Epithelial cell of esophagus (primary cell): ENCODE results near the gene CST7.
A peak's percentile ranks its signal among the peaks of the same experiment; 100 is the strongest.
"Not testable (repeated sequence)": the region's sequence is repeated elsewhere in the genome, so short reads cannot be mapped to it uniquely, and the experiment has no call there.

Experiments used
- DNase-seq: peaks from one replicate; pipeline ENCODE4 v3.0.0; 2010; ENCODE audit warnings: low read depth
- H3K4me3 ChIP-seq: 2 replicates; pipeline ENCODE4 v1.5.1; 2011; ENCODE audit warnings: mild to moderate bottlenecking, low read length, control low read depth
- CTCF ChIP-seq: IDR thresholded peaks from 2 replicates; pipeline ENCODE4 v1.5.1; 2011; ENCODE audit warnings: low read depth, mild to moderate bottlenecking, low read length, control low read depth, inconsistent platforms; ENCODE audit not compliant: insufficient read depth; ENCODE audit errors: missing control alignments

The CST7 gene

GRCh38 chr20:24917056-24917455, 32.0 kb upstream of the CST7 start:
- H3K4me3 ChIP-seq: no peak overlapping the region
- TF ChIP-seq CTCF: no peak
- DNase-seq: no peak

DNA sequence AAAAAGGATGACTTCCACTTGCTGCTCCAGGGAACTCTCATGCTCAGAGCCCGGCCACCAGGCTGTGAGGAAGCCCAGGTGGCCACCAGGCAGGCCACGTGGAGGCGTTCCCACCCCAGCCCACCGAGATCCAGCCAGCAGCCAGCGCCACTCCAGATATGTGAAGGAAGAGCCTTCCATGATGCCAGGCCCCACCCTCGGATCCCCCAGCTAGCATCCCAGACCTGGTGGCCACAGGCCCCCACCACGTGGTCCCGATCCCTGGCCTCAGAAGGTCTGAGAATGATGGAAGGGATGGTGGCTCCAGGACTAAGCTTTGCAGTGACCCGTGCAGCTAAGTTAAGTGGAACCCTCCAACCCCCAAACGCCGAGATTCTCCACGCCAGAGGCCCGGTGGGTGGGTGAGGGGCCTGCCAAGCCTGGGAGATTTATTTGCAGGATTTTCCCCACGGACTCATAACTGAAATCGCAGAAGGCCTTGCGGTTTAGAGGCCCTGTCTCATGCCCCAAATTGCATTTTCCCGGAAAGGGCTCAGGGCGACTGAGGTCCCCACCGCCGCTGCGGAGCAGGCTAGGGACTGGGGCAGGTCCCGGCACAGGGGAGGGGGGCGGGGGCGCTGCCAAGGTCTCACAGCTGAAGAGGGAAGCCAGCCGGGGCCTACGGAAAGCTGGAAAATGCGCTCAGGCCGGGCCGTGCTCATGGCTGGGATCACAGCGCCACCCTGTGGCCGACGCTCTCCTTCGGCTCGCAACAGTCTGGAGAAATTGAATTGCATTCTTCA, 31.1 kb upstream of the CST7 start:
- DNase-seq: peak; percentile 65
- no peak overlapping the region for H3K4me3 ChIP-seq
- peak; percentile 80 for TF ChIP-seq CTCF

DNA sequence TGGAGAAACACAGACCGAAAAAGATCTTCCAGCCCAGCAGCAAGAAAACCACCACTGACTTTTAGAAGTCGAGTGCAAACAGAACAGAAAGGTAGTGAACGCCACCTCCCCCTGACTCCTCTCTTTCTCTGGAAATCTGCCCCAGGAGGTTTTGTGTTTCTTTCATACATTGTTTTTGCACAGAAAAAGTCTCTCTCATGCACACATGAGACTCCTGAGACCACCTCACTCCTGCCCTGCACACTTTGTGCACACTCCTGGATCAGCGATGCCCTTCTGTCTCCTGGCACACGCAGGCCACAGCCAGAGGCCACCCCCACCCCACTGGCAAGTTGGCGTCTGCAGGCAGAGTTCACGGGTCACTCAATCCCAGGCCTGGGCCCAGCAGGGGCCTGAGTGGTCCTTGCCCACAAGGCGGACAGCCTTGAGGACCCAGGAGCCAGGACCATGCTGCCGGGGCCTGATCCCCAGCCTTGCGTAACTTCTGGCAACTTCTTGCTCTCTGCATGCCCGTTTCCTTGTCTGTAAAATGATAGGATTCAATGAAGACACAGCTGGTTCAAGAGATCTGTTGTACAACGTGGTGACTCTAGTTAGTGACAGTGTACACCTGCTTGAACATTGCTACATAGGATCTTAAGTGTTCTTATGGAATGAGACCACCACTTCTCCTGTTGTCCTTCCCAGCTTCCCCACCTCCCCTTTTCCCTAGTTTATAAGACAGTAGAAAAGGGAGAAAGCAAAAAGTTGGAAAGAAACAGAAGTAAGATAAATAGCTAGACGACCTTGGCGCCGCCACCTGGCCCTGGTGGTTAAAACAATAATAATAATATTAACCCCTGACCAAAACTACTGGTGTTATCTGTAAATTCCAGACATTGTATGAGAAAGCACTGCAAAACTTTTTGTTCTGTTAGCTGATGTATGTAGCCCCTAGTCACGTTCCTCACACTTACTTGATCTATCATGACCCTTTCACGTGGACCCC, 30.2 kb upstream of the CST7 start:
- TF ChIP-seq CTCF: no peak
- no peak overlapping the region for H3K4me3 ChIP-seq
- no peak for DNase-seq

DNA sequence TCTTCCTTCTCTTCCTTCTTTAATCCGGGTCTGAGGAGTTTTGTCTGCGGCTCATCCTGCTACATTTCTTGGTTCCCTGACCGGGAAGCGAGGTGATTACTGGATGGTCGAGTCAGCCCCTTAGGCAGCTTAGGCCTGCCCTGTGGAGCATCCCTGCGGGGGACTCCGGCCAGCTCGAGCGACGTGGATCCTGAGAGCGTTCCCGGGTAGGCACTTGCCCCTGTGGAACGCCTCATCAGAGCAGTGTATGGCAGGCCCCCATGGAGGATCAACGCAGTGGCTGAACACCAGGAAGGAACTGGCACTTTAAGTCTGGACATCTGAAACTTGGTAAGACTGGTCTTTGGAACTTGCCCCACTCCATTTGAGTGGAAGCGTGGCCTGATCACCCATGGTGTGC, 29.4 kb upstream of the CST7 start:
- H3K4me3 ChIP-seq, DNase-seq: not testable (repeated sequence)

- H3K4me3 ChIP-seq, DNase-seq: not testable (repeated sequence)
Observed at GRCh38 chr20:24920706-24921105, 28.4 kb upstream of the CST7 start.

GRCh38 chr20:24929259-24929658, 19.8 kb upstream of the CST7 start:
- DNase-seq: peak; percentile 28
- H3K4me3 ChIP-seq: not testable (repeated sequence)

GRCh38 chr20:24929867-24930723, 19.0 kb upstream of the CST7 start:
- peak overlapping the region; percentile 60 for H3K4me3 ChIP-seq
- peak; percentile 28 for TF ChIP-seq CTCF
- DNase-seq: peak; percentile 98
